ENCODE measurements around the gene CFAP74.
A peak's percentile ranks its signal among the peaks of the same experiment; 100 is the strongest.

CFAP74 gene

GRCh38 chr1:1929639-1930545, 73.7 kb downstream of the CFAP74 start:
- DNase-seq (ENCODE audit: extremely low read depth in 1 of 2, low read depth in 1 of 2), result no peak

GRCh38 chr1:1929102-1929638, 74.4 kb downstream of the CFAP74 start:
- no peak for DNase-seq (ENCODE audit: extremely low read depth in 1 of 2, low read depth in 1 of 2)

DNA sequence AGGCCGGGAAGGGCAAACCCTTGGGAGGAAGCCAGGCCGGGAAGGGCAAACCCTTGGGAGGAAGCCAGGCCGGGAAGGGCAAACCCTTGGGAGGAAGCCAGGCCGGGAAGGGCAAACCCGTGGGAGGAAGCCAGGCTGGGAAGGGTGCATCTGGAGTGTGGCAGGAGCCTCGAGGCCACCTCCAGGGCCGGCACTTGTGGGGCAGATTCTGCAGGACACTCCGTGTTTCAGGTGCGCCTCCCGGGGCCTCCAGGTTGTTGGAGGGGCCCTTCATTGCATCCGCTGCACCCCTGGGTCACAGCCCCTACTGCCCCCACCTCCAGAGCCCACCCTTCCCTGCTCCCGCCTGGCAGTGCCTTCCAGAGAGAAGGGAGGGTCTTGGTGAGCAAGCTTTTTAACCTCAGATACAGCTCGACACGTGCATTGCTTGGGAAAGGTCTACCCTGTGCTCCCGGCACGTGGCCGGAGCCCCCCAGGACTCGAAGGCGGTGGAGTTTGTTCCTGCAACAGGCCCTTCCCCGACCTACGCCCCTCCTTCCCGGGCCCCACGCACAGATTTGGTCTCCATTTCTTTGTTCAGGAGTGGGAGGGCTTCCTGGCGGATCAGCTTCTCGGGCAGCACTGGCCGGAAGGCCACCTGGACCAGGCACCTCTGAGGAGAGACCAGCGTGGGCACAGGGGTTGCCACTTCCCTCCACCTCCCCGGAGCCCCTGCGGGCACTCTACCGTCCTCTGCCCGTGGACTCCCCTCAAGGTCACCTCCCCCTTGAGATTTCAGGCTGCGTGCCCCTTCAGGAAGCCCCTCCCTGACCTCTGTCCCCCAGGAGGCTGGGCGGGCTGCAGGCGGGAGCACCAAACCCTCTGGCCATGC, 75.1 kb downstream of the CFAP74 start:
- DNase-seq (ENCODE audit: extremely low read depth in 1 of 2, low read depth in 1 of 2), result no peak

- DNase-seq (ENCODE audit: extremely low read depth in 1 of 2, low read depth in 1 of 2), result no peak
Measured at GRCh38 chr1:1927751-1928150, 75.8 kb downstream of the CFAP74 start.

GRCh38 chr1:1926886-1927660, 76.5 kb downstream of the CFAP74 start:
- no peak for DNase-seq (ENCODE audit: extremely low read depth in 1 of 2, low read depth in 1 of 2)

- no peak for DNase-seq (ENCODE audit: extremely low read depth in 1 of 2, low read depth in 1 of 2)
Measured at GRCh38 chr1:1926346-1926811, 77.2 kb downstream of the CFAP74 start.

- DNase-seq (ENCODE audit: extremely low read depth in 1 of 2, low read depth in 1 of 2), result no peak
Measured at GRCh38 chr1:1925437-1926345, 77.9 kb downstream of the CFAP74 start.

DNA sequence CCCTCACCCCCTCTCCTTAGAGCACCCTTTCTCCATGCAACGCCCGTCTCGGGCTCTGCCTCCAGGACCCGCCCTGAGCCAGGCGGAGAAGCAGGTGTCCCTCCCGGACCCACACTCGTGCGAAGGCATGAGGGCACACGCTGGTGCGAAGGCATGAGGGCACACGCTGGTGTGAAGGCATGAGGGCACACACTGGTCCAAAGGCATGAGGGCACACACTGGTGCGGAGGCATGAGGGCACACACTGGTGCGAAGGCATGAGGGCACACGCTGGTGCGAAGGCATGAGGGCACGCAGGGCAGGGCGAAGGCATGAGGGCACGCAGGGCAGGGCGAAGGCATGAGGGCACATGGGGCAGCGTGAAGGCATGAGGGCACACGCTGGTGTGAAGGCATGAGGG, 78.7 kb downstream of the CFAP74 start:
- no peak for DNase-seq (ENCODE audit: extremely low read depth in 1 of 2, low read depth in 1 of 2)

DNA sequence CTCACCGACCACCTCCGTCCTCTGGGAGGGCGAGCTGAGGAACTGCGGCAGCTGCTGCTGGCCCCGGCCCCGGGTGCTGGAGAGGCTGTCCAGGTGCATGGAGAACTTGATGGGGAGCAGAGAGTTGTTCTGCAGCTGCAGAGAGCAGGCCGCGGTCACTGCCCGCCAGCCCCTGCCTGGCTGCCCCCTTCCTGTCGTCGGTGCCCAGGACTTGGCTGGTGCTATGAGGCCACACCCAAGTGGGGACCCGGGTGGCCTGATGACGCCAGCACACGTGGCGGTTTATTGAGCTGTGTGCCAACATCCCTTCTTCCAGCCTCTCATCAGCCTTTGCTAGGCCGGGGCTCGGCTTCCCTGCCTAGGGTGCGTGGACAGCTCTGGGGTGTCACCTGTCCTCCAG, 79.2 kb downstream of the CFAP74 start:
- DNase-seq (ENCODE audit: extremely low read depth in 1 of 2, low read depth in 1 of 2), result no peak

DNA sequence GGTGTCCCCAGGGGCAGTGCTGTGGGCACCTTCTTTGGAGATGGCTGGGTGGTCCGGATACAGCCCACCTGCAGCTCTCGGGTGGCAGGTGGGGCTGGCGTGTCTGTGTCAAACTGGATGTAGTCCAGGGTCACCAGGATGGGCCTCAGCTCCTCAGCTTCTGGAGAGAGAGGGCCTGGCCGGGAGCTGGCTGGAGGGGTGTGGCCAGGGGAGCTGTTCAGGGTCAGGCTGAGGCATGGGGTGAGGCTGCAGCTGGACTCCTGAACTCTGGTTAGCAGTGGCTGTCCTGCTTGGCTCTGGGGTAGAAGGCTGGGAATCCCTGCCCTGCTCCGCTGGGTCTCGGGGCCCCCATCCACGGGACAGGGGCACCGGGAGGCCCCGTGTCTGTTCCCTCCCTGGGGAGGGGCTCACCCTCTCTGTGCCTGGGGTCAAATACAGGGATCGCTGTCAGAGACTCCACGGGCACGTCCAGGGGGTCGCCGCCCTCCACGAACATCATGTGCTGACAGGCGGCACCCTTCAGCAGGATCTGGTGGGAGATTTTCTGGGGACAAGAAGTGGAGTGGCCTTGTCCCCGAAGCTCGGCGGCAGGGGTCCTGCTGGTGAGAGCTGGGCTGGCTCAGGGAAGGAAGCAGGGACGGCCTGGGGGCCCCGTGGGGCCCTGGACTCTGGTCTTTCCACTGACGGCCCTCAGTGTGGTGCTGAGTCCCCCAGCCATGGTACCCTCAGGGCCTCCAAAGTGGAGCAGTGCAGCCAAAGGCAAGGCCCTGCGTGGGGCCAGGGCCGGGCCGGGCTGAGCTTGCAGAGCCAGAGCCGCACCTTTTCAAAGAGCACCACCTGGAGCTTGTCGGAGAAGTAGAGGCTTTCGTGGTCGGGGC, 80.4 kb downstream of the CFAP74 start:
- DNase-seq (ENCODE audit: extremely low read depth in 1 of 2, low read depth in 1 of 2), result no peak

- DNase-seq (ENCODE audit: extremely low read depth in 1 of 2, low read depth in 1 of 2), result no peak
Measured at GRCh38 chr1:1922702-1922955, 81.0 kb downstream of the CFAP74 start.

DNA sequence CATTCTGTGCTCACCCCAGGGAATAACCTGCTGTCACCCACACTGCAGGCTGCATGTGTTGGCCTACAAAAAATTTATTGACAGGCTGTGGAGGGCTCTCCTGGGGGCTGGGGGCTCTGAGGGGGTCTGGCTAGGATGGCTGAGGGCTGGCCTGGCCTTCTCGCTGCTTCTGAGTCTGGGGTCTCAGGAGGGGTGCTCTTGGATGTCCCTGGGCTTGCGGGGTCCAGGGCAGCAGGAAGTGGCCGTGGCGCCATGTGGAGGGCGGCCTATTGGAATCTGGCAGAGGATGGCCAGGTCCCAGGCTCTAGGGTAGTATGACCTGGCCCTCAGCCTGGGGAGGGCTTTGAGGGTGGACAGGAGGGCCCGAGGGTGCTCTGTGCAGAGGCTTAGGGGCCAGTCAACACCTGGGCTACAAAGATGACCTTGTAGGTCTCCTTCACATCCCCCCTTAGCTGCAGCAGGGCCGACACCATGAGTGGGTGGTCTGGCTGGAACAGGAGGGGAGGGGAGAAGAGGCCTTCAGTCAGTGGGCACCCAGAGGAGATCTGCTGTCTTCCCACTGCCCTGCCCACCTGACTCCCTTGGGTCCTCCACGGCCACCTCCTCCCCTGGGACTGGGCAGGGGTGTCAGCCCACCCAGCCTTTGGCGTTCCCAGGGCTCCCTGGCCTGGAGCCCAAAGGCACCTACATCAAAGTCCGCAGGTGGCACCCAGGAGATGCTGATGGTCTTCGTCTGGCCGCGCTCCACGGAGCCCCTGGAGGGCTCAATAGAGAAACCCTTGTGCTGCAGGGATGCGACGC, 81.5 kb downstream of the CFAP74 start:
- DNase-seq (ENCODE audit: extremely low read depth in 1 of 2, low read depth in 1 of 2), result no peak

DNA sequence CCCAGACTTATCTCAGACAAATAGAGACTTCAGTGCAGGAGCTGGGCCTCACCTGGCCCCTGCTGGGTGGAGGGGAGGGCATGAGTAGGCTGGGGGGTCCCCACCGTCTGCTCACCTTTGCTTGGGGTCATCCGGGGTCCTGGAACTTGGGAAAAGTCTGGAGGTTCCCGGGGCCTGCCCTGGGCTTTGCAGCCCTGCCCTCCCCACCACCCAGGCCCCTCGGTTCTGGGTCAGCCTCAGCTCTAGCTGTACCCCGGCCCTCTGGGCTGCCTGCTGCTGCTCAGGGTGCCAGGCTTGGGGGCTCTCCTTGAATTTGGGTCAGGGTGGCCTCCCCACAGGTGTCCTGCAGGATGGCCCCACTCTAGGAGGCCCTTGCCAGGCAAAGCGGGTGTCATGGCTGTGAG, 82.1 kb downstream of the CFAP74 start:
- no peak for DNase-seq (ENCODE audit: extremely low read depth in 1 of 2, low read depth in 1 of 2)

- DNase-seq (ENCODE audit: extremely low read depth in 1 of 2, low read depth in 1 of 2), result no peak
Measured at GRCh38 chr1:1920608-1921458, 82.8 kb downstream of the CFAP74 start.

DNA sequence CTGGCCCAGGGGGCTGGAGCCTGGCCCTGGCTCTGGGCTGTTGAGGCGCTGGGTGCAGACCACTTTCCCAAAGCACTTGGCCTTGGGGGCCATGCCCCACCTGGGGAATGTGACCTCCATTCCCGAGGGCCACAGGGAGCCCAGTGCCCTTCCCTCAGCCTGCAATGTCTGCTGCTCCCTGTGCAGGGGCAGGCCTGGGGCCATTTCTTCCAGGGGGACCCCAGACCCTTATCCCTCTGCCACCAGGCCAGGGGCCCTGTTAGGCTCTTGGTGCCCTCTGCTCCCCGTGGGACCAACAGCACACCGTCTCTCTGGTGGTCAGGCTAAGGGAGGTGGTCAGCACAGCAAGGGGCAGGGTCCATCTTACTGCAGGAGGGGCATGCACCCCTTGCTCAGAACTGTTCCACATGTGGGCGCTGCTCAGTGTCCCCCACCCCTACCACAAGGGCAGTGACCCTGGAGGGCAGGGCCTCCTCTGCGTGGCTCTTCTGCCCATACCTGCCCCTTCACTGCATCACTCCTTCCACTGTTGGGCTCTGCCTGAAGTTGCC, 83.5 kb downstream of the CFAP74 start:
- DNase-seq (ENCODE audit: extremely low read depth in 1 of 2, low read depth in 1 of 2), result no peak

DNA sequence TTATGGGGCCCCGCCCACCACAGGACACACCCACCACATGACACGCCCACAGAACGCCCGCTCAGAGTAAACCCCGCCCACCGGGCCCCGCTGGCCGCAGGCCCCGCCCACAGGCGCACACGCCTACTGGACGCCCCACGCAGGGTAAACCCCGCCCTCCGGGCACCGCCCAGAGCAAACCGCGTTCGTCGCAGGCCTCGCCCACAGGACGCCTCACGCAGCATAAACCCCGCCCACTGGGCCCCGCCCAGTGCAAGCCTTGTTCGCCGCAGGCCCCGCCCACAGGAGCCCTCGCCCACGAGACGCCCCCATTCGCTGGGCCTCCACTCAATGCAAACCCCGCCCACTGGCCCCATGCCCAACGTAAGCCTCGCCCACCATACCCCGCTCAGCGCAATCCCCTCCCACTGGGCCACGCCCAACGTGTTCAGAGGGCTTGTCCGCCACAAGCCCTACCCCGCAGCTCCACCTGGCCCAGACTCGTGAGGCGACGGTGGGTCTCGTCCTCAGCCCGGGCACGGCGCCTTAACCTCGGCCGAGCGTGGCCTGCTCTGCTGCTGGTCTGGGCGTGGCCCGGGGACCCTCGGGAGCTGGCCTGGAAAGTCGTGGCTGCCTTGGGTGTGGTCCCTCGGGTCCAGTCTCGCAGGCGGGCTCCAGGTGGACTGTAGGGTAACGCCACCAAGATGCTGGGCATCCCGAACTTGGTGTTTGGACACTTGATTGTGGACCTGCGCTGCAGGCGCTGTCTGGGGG, 84.1 kb downstream of the CFAP74 start:
- DNase-seq (ENCODE audit: extremely low read depth in 1 of 2, low read depth in 1 of 2), result peak; percentile 98 to 99
